ENCODE results near the gene ELK4.

ELK4 gene

GRCh38 chr1:205631010-205631767 lies 622 bp downstream of the ELK4 start:
- DNase-seq (ENCODE audit: low read depth in 2 of 3, low spot score in 1 of 3) = peak; percentile 65 to 81 (median 72)

GRCh38 chr1:205630651-205631009 lies 1.2 kb downstream of the ELK4 start:
- DNase-seq (ENCODE audit: low read depth in 2 of 3, low spot score in 1 of 3) = no peak

GRCh38 chr1:205630241-205630640 lies 1.6 kb downstream of the ELK4 start:
- DNase-seq (ENCODE audit: low read depth in 2 of 3, low spot score in 1 of 3) = no peak

GRCh38 chr1:205629751-205630150 lies 2.1 kb downstream of the ELK4 start:
- DNase-seq (ENCODE audit: low read depth in 2 of 3, low spot score in 1 of 3) = no peak

- DNase-seq (ENCODE audit: low read depth in 2 of 3, low spot score in 1 of 3) = no peak
Measured at GRCh38 chr1:205627956-205628355, 3.9 kb downstream of the ELK4 start.

GRCh38 chr1:205626216-205626615 lies 5.6 kb downstream of the ELK4 start:
- no peak for DNase-seq (ENCODE audit: low read depth in 2 of 3, low spot score in 1 of 3)

- DNase-seq (ENCODE audit: low read depth in 2 of 3, low spot score in 1 of 3) = no peak
Measured at GRCh38 chr1:205623646-205624045, 8.2 kb downstream of the ELK4 start.

GRCh38 chr1:205620269-205620668 lies 11.5 kb downstream of the ELK4 start:
- no peak for DNase-seq (ENCODE audit: low read depth in 2 of 3, low spot score in 1 of 3)

- DNase-seq (ENCODE audit: low read depth in 2 of 3, low spot score in 1 of 3) = no peak
Measured at GRCh38 chr1:205619376-205619775, 12.4 kb downstream of the ELK4 start.

GRCh38 chr1:205616563-205617293 lies 15.1 kb downstream of the ELK4 start:
- DNase-seq (ENCODE audit: low read depth in 2 of 3, low spot score in 1 of 3) = no peak

GRCh38 chr1:205615789-205616188 lies 16.0 kb downstream of the ELK4 start:
- no peak for DNase-seq (ENCODE audit: low read depth in 2 of 3, low spot score in 1 of 3)

- DNase-seq (ENCODE audit: low read depth in 2 of 3, low spot score in 1 of 3) = no peak
Measured at GRCh38 chr1:205613854-205614412, 17.9 kb downstream of the ELK4 start.

- DNase-seq (ENCODE audit: low read depth in 2 of 3, low spot score in 1 of 3) = no peak
Measured at GRCh38 chr1:205612556-205612955, 19.3 kb downstream of the ELK4 start.

GRCh38 chr1:205612104-205612503 lies 19.7 kb downstream of the ELK4 start:
- no peak for DNase-seq (ENCODE audit: low read depth in 2 of 3, low spot score in 1 of 3)

GRCh38 chr1:205610901-205611466 lies 20.8 kb downstream of the ELK4 start:
- no peak for DNase-seq (ENCODE audit: low read depth in 2 of 3, low spot score in 1 of 3)

- no peak for DNase-seq (ENCODE audit: low read depth in 2 of 3, low spot score in 1 of 3)
Measured at GRCh38 chr1:205610036-205610435, 21.8 kb downstream of the ELK4 start.

- DNase-seq (ENCODE audit: low read depth in 2 of 3, low spot score in 1 of 3) = no peak
Measured at GRCh38 chr1:205604825-205605505, 26.8 kb downstream of the ELK4 start.

- no peak for DNase-seq (ENCODE audit: low read depth in 2 of 3, low spot score in 1 of 3)
Measured at GRCh38 chr1:205604059-205604458, 27.8 kb downstream of the ELK4 start.

GRCh38 chr1:205601205-205601604 lies 30.6 kb downstream of the ELK4 start:
- no peak for DNase-seq (ENCODE audit: low read depth in 2 of 3, low spot score in 1 of 3)

GRCh38 chr1:205600085-205600484 lies 31.7 kb downstream of the ELK4 start:
- DNase-seq (ENCODE audit: low read depth in 2 of 3, low spot score in 1 of 3) = peak in 1 of 3 donors; percentile 26

- no peak for DNase-seq (ENCODE audit: low read depth in 2 of 3, low spot score in 1 of 3)
Measured at GRCh38 chr1:205599669-205600042, 32.2 kb downstream of the ELK4 start.
